Measurements from ENCODE around the gene USP47.

Gene USP47, protein sequence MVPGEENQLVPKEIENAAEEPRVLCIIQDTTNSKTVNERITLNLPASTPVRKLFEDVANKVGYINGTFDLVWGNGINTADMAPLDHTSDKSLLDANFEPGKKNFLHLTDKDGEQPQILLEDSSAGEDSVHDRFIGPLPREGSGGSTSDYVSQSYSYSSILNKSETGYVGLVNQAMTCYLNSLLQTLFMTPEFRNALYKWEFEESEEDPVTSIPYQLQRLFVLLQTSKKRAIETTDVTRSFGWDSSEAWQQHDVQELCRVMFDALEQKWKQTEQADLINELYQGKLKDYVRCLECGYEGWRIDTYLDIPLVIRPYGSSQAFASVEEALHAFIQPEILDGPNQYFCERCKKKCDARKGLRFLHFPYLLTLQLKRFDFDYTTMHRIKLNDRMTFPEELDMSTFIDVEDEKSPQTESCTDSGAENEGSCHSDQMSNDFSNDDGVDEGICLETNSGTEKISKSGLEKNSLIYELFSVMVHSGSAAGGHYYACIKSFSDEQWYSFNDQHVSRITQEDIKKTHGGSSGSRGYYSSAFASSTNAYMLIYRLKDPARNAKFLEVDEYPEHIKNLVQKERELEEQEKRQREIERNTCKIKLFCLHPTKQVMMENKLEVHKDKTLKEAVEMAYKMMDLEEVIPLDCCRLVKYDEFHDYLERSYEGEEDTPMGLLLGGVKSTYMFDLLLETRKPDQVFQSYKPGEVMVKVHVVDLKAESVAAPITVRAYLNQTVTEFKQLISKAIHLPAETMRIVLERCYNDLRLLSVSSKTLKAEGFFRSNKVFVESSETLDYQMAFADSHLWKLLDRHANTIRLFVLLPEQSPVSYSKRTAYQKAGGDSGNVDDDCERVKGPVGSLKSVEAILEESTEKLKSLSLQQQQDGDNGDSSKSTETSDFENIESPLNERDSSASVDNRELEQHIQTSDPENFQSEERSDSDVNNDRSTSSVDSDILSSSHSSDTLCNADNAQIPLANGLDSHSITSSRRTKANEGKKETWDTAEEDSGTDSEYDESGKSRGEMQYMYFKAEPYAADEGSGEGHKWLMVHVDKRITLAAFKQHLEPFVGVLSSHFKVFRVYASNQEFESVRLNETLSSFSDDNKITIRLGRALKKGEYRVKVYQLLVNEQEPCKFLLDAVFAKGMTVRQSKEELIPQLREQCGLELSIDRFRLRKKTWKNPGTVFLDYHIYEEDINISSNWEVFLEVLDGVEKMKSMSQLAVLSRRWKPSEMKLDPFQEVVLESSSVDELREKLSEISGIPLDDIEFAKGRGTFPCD (N-terminal part only)

DNA sequence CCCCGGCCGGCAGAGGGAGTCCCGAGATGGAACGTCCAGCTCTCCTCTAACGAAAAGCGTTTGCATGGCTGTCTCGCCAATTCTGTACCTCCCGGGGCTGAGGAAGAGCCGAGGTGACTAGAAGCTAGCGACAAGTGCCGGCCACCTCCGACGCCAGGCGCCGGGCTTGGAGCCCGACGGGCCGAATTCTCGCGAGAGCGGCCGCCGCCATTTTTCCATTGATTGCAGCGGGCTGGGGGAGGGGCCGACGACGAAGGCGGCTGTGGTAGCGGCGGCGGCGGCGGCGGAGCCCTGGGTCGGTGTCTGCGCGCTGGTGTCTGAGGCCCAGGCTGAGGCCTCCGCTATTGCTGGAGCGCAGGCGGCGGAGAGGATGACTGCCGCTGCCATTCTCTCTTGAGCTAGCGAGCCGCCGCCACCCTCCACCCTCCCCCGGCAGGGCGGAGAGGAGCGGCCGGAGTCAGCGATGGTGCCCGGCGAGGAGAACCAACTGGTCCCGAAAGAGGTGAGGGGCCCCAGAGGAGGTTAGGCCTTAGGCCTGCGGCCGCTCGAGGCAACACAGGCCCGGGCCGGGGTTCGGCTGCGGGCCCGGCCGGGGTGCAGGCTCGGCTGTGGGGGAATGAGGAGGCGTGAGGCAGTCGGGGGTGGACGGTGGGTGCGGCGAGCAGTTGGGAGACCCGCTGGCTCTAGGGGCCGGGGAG is at the start of gene USP47:
Gene USP47, plus strand, starts transcription at position 250 of the 698 bp plus-strand sequence. Its CDS starts 214 bp downstream, at position 464.
- peak; percentile 94 for DNase-seq (ENCODE audit: low read depth)
- TF ChIP-seq, protein P1, sequence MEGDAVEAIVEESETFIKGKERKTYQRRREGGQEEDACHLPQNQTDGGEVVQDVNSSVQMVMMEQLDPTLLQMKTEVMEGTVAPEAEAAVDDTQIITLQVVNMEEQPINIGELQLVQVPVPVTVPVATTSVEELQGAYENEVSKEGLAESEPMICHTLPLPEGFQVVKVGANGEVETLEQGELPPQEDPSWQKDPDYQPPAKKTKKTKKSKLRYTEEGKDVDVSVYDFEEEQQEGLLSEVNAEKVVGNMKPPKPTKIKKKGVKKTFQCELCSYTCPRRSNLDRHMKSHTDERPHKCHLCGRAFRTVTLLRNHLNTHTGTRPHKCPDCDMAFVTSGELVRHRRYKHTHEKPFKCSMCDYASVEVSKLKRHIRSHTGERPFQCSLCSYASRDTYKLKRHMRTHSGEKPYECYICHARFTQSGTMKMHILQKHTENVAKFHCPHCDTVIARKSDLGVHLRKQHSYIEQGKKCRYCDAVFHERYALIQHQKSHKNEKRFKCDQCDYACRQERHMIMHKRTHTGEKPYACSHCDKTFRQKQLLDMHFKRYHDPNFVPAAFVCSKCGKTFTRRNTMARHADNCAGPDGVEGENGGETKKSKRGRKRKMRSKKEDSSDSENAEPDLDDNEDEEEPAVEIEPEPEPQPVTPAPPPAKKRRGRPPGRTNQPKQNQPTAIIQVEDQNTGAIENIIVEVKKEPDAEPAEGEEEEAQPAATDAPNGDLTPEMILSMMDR (IDR thresholded peaks at IDR 0.05; ENCODE audit: insufficient read depth, low read depth, low read length, missing control alignments), result peak; percentile 51
- H3K4me3 ChIP-seq (ENCODE audit: low read depth, low read length), result peak within 1 kb of the TSS; percentile 75

DNA sequence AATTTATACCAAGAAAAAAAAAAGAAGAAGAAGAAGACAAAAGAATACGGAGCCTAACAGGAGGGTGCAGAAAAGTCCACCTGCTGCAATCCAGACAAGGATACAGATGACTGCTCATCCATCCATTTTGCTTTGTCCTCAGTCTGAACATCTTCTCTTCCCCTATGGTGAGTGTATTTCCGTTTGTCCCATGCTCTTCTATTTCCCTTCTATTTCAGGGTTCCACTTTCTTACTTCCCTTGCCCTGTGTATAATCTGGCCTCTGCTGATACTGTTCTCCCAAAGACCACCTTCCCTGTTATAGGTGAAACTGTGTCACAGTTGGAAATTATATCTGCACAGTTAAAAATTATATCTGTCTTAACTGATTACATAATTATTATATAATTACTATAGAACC is 48.7 kb upstream of the USP47 start:
- DNase-seq (ENCODE audit: low read depth), result no peak
- TF ChIP-seq, protein P1 (IDR thresholded peaks at IDR 0.05; ENCODE audit: insufficient read depth, low read depth, low read length, missing control alignments), result no peak
- no peak overlapping the region for H3K4me3 ChIP-seq (ENCODE audit: low read depth, low read length)

DNA sequence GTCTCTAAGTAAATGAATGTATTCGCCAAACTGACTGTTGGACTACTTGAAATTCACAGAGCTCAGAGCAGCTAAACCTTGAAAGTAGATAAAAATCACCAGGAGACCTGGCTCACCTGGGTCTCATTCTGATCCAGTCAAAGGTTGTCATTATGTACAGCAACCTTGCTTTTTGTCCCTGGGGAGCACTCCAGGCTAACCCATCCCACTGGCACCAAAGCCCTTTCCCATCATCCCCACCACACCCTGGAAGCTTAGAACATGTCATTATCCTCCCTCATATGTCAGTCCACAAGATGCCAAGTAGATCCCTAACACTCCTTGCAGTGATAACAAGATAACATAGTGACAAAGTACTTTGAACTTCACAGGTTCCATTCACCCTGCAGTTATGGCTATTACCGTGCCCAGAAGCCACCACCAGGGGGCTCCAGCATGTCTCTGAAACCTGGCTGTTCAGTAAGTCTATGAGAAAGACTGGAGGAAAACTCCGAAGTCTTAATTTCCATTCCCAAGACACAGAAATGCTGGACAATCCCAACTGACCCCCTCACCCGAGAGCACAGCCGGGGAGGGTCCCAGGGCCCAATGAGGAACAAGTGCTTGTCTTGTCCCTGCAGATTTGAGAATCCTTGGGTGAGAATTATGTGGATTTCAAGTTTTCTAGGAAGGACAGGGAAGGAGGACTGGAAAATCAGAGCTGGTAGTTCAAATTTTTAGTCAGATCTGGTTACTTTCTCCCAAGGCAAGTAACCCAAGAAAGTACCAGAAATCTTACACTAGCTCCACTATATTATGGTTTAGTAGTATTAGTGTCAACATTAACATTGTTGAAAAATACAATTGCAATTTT is 43.0 kb upstream of the USP47 start:
- TF ChIP-seq, protein P1 (IDR thresholded peaks at IDR 0.05; ENCODE audit: insufficient read depth, low read depth, low read length, missing control alignments), result peak; percentile 88
- peak; percentile 77 for DNase-seq (ENCODE audit: low read depth)
- H3K4me3 ChIP-seq (ENCODE audit: low read depth, low read length), result no peak overlapping the region

DNA sequence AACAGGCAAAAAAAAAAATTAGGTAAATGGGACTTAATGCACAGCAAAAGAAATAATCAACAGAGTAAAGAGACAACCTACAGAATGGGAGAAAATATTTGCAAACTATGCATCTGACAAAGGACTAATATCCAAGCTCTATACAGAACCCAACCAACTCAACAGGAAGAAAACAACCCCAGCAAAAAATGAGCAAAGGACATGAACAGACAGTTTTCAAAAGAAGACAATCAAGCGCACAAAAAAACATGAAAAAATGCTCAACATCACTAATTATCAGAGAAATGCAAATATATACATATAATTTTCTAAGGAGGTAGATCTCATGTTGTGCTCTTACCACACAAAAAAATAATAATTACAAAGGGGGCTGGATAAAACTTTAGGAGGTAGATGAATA is 36.5 kb upstream of the USP47 start:
- TF ChIP-seq, protein P1 (IDR thresholded peaks at IDR 0.05; ENCODE audit: insufficient read depth, low read depth, low read length, missing control alignments), result no peak
- no peak overlapping the region for H3K4me3 ChIP-seq (ENCODE audit: low read depth, low read length)
- no peak for DNase-seq (ENCODE audit: low read depth)

DNA sequence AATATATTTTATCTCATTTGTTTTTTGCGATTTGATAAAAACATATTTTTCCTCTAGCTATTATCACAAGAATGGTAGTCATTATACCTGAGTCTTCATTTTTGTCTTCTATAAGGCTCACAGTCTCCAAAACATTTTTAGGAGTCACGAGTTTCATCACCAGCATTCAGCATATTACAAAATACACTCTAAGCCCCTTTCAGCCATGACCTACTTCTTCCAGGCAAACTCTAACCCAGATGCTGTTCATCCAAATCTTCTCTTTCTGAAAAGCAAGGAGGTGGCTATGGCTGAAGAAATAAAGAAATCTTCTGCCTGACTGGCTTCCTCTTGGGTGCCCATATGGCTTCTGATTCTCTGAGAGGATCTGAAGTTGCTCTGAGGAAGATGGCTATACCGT is 35.7 kb upstream of the USP47 start:
- H3K4me3 ChIP-seq (ENCODE audit: low read depth, low read length), result no peak overlapping the region
- TF ChIP-seq, protein P1 (IDR thresholded peaks at IDR 0.05; ENCODE audit: insufficient read depth, low read depth, low read length, missing control alignments), result no peak

More for the DNA sequence above, 35.7 kb upstream of the USP47 start:
- DNase-seq (ENCODE audit: low read depth), result no peak

Data from GM12865 (cell line).